Measurements from ENCODE around the gene OR10G3.
"Not testable (repeated sequence)": the region's sequence is repeated elsewhere in the genome, so short reads cannot be mapped to it uniquely, and the experiment has no call there.

OR10G3 gene

DNA sequence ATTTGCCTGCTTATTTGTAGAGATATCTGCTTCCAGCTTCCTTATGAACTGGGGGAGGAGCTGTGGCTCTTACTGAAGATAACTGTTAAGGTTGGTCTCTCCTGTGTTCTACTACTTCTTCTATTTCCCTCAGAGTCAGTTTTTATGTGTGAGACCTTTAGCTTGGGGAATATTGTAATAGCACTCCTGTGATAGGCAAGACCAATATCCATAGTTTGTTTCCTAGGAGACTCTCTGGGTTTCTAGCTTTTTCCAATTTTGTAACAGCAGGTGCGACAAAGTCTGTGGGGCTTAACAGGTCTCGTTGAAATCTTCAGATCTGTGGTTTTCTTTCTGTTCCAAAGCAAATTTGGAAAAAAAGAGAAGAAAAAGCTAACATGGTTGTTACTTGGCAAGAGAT, at the start of gene OR10G3:
OR10G3 (minus strand) TSS at position 101 of the 400 bp plus-strand sequence. CDS start 9,332 bp downstream, outside the sequence.
- DNase-seq: no peak

DNA sequence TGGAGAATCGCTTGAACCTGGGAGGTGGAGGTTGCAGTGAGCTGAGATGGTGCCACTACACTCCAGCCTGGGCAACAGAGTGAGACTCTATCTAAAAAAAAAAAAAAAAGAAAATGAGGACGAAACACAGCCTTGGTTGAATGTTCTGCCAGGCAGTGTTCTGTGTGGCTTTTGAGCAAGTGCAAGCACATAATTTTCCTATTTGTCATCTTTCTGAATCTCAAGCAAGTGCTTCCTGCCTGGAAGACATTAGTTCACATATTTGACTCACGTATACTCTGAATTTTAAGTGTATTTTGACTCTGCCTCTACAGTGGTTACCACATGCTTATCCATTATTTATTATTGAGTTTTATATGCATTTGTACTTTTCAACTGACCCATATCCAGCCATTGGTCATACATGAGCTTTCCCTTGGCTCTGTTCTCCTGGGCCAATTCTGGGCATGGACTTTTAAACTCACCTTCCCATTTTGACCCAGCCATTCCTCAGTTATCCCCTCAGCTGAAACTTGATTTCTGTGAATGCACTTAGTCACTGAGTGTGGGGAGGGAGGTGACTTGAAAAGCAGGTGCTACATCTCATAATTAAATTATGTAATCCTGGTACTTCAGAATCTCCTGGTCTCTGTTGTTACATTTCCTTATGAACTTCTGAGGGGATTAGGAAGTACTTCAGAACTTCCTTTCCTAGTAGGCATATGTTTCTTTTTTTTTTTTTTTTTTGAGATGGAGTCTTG, 46.8 kb upstream of the OR10G3 start:
- DNase-seq: no peak

DNA sequence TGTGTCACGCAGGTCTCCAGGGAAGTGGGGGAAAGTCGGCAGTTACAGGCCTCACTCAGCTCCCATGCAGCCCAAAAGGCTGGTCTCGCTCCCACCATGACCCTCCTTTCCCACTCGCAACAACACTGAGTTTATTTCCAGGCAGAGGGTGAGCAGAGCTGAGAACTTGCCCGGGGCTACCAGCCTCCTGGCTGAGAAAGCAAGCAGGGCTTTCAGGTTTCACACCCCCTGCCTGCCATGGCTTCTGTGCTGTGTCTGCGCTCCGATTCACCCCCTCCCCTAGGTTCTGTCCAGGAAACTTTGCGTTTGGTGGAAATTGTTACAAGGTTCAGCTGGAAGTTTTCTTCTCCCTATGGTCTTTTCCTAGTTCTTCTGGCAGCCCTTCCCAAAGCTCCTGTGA, 37.7 kb upstream of the OR10G3 start:
- DNase-seq: no peak

DNA sequence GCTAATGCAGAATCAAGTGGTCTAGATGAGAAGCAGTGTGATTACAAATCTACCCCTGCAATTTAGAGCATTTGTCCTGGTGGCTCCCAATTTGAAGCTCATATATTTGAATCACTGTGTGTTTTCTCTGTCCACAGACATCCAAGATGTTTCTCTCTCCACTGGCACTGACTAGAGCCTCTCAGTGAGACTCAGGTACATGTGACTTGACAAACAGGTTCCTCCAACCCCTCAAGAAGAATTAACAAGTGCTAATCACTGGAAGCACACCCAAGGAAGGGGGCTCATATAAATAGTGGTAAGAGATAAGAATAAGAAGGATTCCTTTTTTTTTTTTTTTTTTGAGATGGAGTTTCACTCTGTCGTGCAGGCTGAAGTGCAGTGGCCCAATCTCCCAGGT, 34.4 kb upstream of the OR10G3 start:
- no peak for DNase-seq

- DNase-seq: no peak
These were observed 32.4 kb upstream of the OR10G3 start for GRCh38 chr14:21612324-21612723.

DNA sequence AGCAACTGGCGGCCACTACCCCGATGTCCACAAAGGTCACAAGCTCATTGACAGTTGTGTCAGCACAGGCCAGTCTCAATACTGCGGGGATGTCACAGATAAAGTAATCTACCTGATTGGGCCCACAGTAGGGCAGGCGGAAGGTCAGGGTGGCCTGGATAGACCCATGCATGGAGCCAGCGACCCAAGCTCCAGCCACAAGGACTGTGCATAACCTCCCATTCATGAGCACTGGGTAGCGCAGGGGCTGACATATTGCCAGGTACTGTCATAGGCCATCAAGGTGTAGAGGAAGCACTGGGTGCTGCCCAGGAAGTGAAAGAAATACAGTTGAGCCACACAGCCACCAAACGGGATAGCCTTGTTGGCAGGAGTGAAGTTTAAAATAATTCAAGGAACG, 22.3 kb upstream of the OR10G3 start:
- DNase-seq: not testable (repeated sequence)

DNA sequence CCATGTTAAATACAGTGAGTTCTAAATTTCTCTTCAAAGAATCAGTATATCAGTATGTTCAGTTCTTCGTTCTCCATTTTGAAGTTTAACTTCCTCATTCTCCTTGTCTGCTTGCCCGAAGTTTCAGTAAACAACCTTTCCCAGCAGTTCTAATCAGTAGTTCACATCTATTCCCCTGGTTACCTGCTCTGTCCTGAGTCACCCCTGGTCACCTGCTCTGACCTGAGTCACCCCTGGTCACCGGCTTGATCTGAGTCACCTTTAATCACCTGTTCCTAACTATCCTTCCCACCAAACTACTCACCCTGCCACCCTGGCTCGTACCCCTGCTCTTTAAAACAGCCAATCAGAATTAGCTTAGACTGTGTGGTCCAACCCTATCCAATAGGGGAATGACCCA, 9.4 kb upstream of the OR10G3 start:
- DNase-seq: no peak

GRCh38 chr14:21575661-21576060, 4.2 kb downstream of the OR10G3 start:
- no peak for DNase-seq

GRCh38 chr14:21572604-21573003, 7.3 kb downstream of the OR10G3 start:
- no peak for DNase-seq

DNA sequence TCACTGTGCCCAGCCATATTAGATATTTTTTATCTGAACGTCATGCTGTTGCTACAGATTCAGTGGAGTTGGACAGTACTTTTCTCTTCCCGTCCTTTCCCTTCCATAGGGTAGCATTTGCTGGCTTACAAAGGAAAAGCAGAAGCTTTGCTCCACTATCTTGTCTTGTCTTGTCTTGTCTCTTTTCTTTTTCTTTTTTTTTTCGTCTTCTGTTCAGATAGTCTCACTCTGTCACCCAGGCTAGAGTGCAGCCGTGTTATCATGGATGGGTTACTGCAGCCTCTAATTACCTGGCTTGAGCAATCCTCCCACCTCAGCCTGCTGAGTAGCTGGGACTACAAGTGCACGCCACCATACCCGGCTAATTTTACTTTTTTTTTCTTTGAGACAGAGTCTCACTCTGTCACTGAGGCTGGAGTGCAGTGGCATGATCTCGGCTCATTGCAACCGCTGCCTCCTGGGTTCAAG, 21.1 kb downstream of the OR10G3 start:
- no peak for DNase-seq

DNA sequence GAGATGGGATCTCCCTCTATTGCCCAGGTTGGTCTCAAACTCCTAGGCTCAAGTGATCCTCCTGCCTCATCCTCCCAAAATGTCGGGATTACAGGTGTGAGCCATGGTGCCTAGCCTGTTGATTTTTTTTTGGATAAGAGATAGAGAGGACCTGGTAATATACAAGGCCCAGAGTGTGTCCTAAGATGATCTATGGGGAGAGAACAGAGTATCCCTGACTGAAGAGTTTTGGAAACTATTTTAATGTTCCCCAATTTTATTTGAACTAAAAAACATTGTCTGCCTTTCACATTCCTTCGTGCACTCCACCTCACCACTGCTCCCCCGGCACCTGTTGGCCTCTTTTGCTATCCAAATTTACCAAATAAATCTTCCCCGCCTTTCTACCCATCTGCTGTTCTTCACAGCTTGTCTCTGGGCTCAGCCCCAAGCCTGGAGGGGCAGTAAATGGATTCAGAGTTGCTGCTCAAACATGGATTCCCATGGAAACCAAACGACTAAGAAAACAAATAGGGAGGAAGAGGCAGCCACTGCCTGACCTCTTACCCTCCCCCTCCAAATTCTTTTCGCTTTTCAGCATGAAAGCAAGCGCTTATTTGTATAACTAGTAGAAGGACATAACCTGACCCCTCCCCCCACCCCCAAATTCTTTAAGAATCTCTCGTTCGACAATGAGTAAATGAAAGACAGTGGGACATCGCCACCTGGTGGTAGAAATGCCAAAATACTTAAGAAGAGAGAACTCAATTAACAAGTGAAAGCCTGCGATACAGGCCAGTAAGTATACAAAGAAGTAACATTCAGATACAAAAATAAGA, 22.6 kb downstream of the OR10G3 start:
- DNase-seq: peak; percentile 87

DNA sequence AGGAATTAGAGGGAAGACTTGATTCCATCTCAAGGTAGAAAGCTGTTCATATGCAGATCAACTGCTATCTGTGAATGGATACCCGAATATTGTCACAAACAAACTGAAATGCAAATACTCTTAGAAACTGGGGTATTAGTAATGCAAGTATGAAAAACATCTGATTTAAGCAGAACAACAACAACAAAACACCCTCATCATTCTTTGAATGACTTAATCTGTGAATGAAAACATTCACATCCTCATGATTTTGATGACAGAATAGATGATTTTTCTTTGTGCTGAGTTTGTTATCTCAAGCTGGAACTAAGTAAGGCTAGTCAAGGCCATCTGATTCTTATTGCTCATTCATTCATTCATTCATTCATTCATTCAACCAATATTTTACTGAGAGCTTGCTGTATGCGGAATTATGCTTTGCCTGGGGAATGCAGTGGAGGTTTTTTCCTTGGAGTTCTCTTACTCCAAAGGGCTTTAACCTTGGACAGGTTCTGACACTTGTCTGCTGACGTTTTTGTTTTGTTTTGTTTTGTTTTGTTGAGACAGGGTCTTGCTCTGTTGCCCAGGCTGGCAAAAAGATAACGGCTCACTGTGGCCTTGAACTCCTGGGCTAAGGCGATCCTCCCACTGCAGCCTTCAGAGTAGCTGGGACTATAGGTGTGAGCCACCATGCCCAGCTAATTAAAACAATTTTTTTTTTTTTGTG, 23.3 kb downstream of the OR10G3 start:
- no peak for DNase-seq

DNA sequence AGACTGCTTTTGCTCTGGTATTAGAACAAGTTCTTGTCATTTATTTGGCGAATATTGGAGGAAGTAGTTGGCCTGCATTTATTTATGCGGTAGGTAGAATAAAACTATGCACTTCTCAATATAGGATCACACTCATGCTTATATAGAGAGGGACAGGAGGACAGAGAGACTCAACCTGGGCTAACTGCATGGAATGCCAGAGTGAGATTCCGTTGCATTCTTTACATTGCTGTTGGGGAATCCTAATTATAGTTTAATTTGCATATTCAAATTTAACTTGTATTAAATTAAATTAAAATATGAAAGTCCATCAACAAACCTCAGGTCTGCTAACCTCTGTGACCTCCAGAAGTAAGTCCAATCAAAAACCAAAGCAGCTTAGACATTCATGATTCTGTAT, 26.6 kb downstream of the OR10G3 start:
- DNase-seq: no peak

DNA sequence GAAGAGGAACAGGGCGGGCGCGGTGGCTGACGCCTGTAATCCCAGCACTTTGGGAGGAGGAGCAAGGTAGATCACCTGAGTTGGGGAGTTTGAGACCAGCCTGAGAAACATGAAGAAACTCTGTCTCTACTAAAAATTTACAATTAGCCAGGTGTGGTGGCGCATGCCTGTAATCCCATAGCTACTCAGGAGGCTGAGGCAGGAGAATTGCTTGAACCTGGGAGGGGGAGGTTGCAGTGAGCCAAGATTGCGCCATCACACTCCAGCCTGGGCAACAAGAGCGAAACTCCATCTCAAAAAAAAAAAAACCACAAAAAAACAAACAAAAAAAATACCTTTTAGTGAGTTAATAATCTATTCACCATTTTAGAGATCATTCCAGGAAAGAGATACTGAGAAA, 35.3 kb downstream of the OR10G3 start:
- not testable (repeated sequence) for DNase-seq

GRCh38 chr14:21543963-21544362, 35.9 kb downstream of the OR10G3 start:
- DNase-seq: no peak

DNA sequence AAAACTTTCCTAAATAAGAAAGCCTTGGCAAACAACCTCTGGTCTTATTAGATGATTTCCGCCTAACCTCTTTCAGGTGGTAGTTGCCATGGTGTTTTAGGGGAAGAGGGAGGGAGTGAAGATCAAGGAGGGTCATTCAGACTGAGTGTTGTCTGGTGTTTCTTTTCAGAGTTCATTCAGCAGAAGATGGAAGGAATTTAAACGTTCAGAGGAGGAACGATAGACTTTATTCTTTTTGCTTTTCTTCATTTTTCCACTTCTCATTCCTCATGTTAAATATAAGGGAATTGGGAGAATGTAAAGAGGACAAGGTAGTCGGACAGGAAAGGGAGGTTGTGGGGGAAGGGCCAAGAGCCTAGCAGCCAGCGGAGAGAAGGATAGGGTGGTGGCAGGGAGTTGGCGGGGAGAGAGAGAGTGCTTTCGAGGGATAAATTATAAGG, 36.3 kb downstream of the OR10G3 start:
- DNase-seq: no peak

DNA sequence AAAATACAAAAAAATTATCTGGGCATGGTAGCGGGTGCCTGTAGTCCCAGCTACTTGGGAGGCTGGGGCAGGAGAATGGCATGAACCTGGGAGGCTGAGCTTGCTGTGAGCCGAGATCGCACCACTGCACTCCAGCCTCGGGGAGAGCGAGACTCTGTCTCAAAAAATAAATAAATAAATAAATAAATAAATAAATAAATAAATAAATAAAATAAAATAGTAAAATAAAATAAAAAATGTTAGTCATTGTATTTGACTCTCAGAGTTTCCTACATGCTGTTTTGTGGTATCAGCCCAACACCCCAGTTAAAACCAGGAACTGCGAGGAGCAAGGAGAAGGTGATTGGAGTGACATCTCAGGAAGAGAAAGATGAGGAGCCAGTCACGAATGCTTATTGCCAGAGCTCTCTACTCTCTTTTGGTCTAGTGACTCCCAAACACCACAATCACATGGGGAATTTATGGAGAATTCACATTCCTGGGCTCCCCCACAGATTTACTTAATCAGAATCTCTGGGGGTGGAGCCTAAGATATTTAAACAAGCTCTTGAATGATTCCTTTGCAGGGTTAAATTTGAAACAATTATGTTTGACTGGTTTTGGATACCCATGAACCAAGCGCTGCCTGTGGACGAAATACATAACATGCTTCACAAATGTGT, 38.3 kb downstream of the OR10G3 start:
- DNase-seq: no peak

DNA sequence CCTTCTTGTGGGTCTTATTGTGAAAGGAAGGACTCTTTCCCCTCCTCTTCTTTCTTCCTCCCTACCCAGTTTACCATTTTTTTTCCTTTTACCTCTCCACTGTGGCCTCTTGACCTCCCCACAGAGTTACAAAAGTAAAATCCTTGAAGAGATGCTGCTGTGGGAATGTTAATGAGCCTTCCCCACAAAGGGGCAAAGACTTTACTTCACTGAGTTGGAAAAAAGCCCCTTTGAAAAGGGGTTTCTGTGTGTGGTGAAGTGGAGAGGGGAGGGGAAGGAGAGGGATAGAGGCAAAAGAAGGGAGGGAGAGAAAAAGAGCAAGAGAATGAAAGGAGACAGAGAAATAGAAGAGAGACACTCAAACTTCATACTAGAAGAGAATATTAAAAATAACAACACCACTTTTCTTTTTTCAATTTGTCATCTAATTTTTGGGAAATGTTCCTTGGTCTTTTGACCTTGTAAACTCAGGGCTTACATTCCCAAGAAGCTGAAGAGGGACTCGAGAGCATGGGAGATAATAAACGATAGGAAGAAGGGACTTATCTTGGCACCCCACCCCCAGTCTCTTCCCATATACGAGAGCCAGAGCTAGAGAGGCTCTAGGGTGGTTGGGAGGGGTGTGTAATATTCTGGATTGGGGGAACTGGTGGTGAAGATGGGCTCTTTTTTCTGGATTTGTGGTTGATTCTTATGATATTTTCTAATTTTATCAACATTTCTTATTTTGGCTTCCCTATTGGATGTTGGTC, 40.5 kb downstream of the OR10G3 start:
- DNase-seq: no peak

DNA sequence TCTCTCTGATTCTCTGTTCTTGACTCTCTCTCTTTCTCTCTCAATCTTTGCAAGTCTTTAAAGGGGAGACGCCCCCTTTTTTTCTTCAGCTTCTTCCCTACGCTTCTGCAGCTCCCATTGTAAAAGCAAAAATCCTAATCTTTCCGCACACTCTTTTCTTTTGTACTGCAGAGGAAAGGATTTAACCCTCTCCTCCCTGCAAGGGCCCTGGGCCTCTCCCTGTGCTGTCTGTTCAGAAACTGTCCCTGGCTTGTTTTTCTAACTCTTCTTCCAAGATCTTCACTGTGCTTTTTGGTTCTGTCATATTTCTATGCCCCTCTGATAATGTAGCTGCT, 42.8 kb downstream of the OR10G3 start:
- no peak for DNase-seq

- no peak for DNase-seq
These were observed 43.3 kb downstream of the OR10G3 start for GRCh38 chr14:21536418-21537089.

GRCh38 chr14:21535545-21536417, 44.1 kb downstream of the OR10G3 start:
- no peak for DNase-seq

Data from CD4-positive, alpha-beta T cell treated with Interleukin-17A for 1 hour (primary cell).